ENCODE measurements around the gene DSTN. TPM values are rescaled to one million over a fixed set of nuclear protein-coding genes. Genes with fewer than 3 reads are reported as not detected.

DSTN gene
- total and polyA plus RNA-seq, 9 donors, result 162 to 1,033 (median 324) TPM

GRCh38 chr20:17590245-17590644 lies 20.4 kb downstream of the DSTN start:
- Histone ChIP-seq H3K9me3 (no peaks in the 10 kb centered on the region), H3K4me3 (no peak overlapping the region), H3K27ac (no peak overlapping the region), H3K4me1 (ENCODE audit: insufficient read depth) (peaks cover 18% of the 10 kb centered on the region), H3K36me3 (no peaks in the 10 kb centered on the region), H3K27me3 (no peaks in the 10 kb centered on the region)
- no peak for DNase-seq
- intact Hi-C loops (cut with DNase I), result no loop called here
- no peak for TF ChIP-seq EP300 (IDR thresholded peaks at IDR 0.05)
- WGBS, 3 donors, result 6 to 12% (median 8%) methylated on average over 1 of the region's 1 CpG

GRCh38 chr20:17593902-17594301 lies 24.0 kb downstream of the DSTN start:
- Histone ChIP-seq H3K27me3 (no peaks in the 10 kb centered on the region), H3K9me3 (no peaks in the 10 kb centered on the region), H3K4me3 (no peak overlapping the region), H3K27ac (no peak overlapping the region), H3K36me3 (no peaks in the 10 kb centered on the region), H3K4me1 (ENCODE audit: insufficient read depth) (peaks cover 19% of the 10 kb centered on the region)
- no peak for DNase-seq
- intact Hi-C loops (cut with DNase I), result no loop called here
- WGBS, 3 donors, result 91 to 92% (median 92%) methylated on average over 4 of the region's 4 CpGs
- TF ChIP-seq EP300 (IDR thresholded peaks at IDR 0.05), result no peak
- no peak for TF ChIP-seq CTCF (IDR thresholded peaks at IDR 0.05)
- no peak for TF ChIP-seq POLR2A (IDR thresholded peaks at IDR 0.05)

GRCh38 chr20:17594443-17594842 lies 24.6 kb downstream of the DSTN start:
- no peak overlapping the region for H3K4me3 ChIP-seq
- H3K9me3 ChIP-seq, result no peaks in the 10 kb centered on the region
- no peak overlapping the region for H3K27ac ChIP-seq
- H3K27me3 ChIP-seq, result no peaks in the 10 kb centered on the region
- no peaks in the 10 kb centered on the region for H3K36me3 ChIP-seq
- TF ChIP-seq EP300 (IDR thresholded peaks at IDR 0.05) (no peak), POLR2A (IDR thresholded peaks at IDR 0.05) (no peak), CTCF (IDR thresholded peaks at IDR 0.05) (no peak)
- no peak for DNase-seq
- intact Hi-C loops (cut with DNase I), result no loop called here
- peaks cover 16% of the 10 kb centered on the region for H3K4me1 ChIP-seq (ENCODE audit: insufficient read depth)

- DNase-seq, result no peak
- intact Hi-C loops (cut with DNase I), result no loop called here
- Histone ChIP-seq H3K27ac (no peak overlapping the region), H3K4me1 (ENCODE audit: insufficient read depth) (peaks cover 14% of the 10 kb centered on the region), H3K4me3 (no peak overlapping the region), H3K36me3 (no peaks in the 10 kb centered on the region), H3K27me3 (no peaks in the 10 kb centered on the region), H3K9me3 (no peaks in the 10 kb centered on the region)
- TF ChIP-seq EP300 (IDR thresholded peaks at IDR 0.05) (no peak), POLR2A (IDR thresholded peaks at IDR 0.05) (no peak)
- WGBS, 3 donors, result 58 to 76% (median 66%) methylated on average over 2 of the region's 2 CpGs
These were observed 26.0 kb downstream of the DSTN start for GRCh38 chr20:17595856-17596255.

GRCh38 chr20:17598013-17598550 lies 28.2 kb downstream of the DSTN start:
- H3K4me3 ChIP-seq, result no peak overlapping the region

More at GRCh38 chr20:17598013-17598550, 28.2 kb downstream of the DSTN start:
- 71 to 82% (median 73%) methylated on average over 1 of the region's 1 CpG for WGBS, 3 donors
- no peaks in the 10 kb centered on the region for H3K27me3 ChIP-seq
- DNase-seq, result no peak
- peaks cover 13% of the 10 kb centered on the region for H3K4me1 ChIP-seq (ENCODE audit: insufficient read depth)
- no peaks in the 10 kb centered on the region for H3K9me3 ChIP-seq
- H3K27ac ChIP-seq, result no peak overlapping the region
- no peak for TF ChIP-seq EP300 (IDR thresholded peaks at IDR 0.05)
- no peak for TF ChIP-seq CTCF (IDR thresholded peaks at IDR 0.05)
- TF ChIP-seq POLR2A (IDR thresholded peaks at IDR 0.05), result no peak
- no peaks in the 10 kb centered on the region for H3K36me3 ChIP-seq
- intact Hi-C loops (cut with DNase I), result no loop called here
